Endothelial cell of umbilical vein (primary cell): ENCODE measurements around the gene ANKMY1. TPM values are rescaled to one million over a fixed set of nuclear protein-coding genes. Genes with fewer than 3 reads are reported as not detected.

Experiments used
- BruUV-seq: library from RNA; stranded (reverse); fragments of 400-500 nt; replicated peaks from 2 replicates; lab custom pipeline; 2021; lab: Mats Ljungman, UMichigan
- CTCF ChIA-PET: fragments of 300-600, 350-600 bp; sonication (Branson Sonifier 250); formaldehyde crosslinking; loops from one replicate; lab custom pipeline; 2021; ENCODE audit warnings: antibody characterized with exemption, inconsistent platforms; lab: Charles Lee
- POLR2A ChIA-PET: fragments of 300-600, 350-600 bp; sonication (Branson Sonifier 250); formaldehyde crosslinking; loops from one replicate; lab custom pipeline; 2021; ENCODE audit warnings: antibody characterized with exemption, inconsistent platforms; lab: Charles Lee
- DNase-seq: peaks from one replicate; pipeline ENCODE4 v3.0.0-alpha.2; 2011; ENCODE audit warnings: low read depth, low spot score
- FAIRE-seq: peaks from 2 replicates; lab custom pipeline; 2011; peaks lifted over from hg19 to GRCh38; lab: Jason Lieb, UNC
- H2AFZ ChIP-seq: 2 replicates; pipeline ENCODE4 v1.6.0; 2012; ENCODE audit warnings: low read depth, low read length, control low read depth, inconsistent platforms
- H3K27ac ChIP-seq: 2 replicates; pipeline ENCODE4 v1.5.1; 2011; ENCODE audit warnings: low read depth, mild to moderate bottlenecking, control low read depth, low read length, moderate library complexity; ENCODE audit not compliant: insufficient read depth
- H3K27me3 ChIP-seq, 2 experiments: 2 replicates each; pipeline versions ENCODE4 v1.6.0 to v1.6.1; 2011; ENCODE audit warnings: low read length in 2 of 2, mixed read lengths in 1 of 2; ENCODE audit not compliant: control insufficient read depth in 2 of 2, insufficient read depth in 2 of 2
- H3K36me3 ChIP-seq, 2 experiments: 2 replicates in 1 of 2; 3 replicates in 1 of 2; pipeline ENCODE4 v1.5.1; 2011; ENCODE audit warnings: low read length in 2 of 2, mild to moderate bottlenecking in 1 of 2, moderate library complexity in 1 of 2; ENCODE audit not compliant: control insufficient read depth in 2 of 2, insufficient read depth in 2 of 2; ENCODE audit errors: extremely low read depth in 1 of 2
- H3K4me1 ChIP-seq: 3 replicates; pipeline ENCODE4 v1.5.1; 2011; ENCODE audit warnings: mild to moderate bottlenecking, low read length; ENCODE audit not compliant: control insufficient read depth, insufficient read depth; ENCODE audit errors: extremely low read depth
- H3K4me2 ChIP-seq: 2 replicates; pipeline ENCODE4 v1.6.1; 2011; ENCODE audit warnings: low read length, control low read depth, mixed read lengths; ENCODE audit not compliant: insufficient read depth
- H3K4me3 ChIP-seq, 3 experiments: fragments of 200-600 bp in 1 of 3; sonication (generic), shearing (Covaris generic) in 1 of 3; replicated peaks in 1 of 3; 2 replicates each; pipeline ENCODE4 v1.5.1; 2011 to 2016; ENCODE audit warnings: control low read depth in 3 of 3, low read length in 3 of 3, mild to moderate bottlenecking in 2 of 3, inconsistent platforms in 1 of 3, low read depth in 1 of 3, moderate library complexity in 1 of 3; ENCODE audit not compliant: insufficient read depth in 1 of 3
- H3K79me2 ChIP-seq: 2 replicates; pipeline ENCODE4 v1.6.0; 2012; ENCODE audit warnings: low read length, inconsistent platforms; ENCODE audit not compliant: control insufficient read depth, insufficient read depth
- H3K9ac ChIP-seq: replicated peaks from 2 replicates; pipeline ENCODE3; 2011; ENCODE audit warnings: low read length, control low read depth; ENCODE audit not compliant: insufficient read depth; ENCODE audit errors: extremely low read depth
- H3K9me1 ChIP-seq: replicated peaks from 3 replicates; pipeline ENCODE4 v1.6.0; 2011; ENCODE audit warnings: mild to moderate bottlenecking, low read length; ENCODE audit not compliant: control insufficient read depth, insufficient read depth; ENCODE audit errors: extremely low read depth
- H3K9me3 ChIP-seq: replicated peaks from 2 replicates; pipeline ENCODE4 v1.5.1; 2012; ENCODE audit warnings: low read length, inconsistent platforms; ENCODE audit not compliant: control insufficient read depth, insufficient read depth
- H4K20me1 ChIP-seq: replicated peaks from 2 replicates; pipeline ENCODE3; 2011; ENCODE audit warnings: mild to moderate bottlenecking, low read length; ENCODE audit not compliant: control insufficient read depth, insufficient read depth; ENCODE audit errors: extremely low read depth
- CTCF ChIP-seq, 2 donors: IDR thresholded peaks; 1 replicate in 1 of 2; 2 replicates in 1 of 2; pipeline ENCODE4 v1.5.1; 2011; ENCODE audit warnings: low read length in 2 of 2, mild to moderate bottlenecking in 2 of 2, moderate library complexity in 2 of 2, control low read depth in 1 of 2, inconsistent platforms in 1 of 2, low read depth in 1 of 2; ENCODE audit not compliant: insufficient read depth in 1 of 2; ENCODE audit errors: extremely low read depth in 1 of 2
- EZH2 ChIP-seq: IDR thresholded peaks from 2 replicates; pipeline ENCODE4 v1.6.1; 2012; ENCODE audit warnings: borderline replicate concordance, low read depth, mild to moderate bottlenecking, moderate library complexity, low read length, inconsistent platforms; ENCODE audit not compliant: severe bottlenecking
- FOS ChIP-seq: IDR thresholded peaks from 2 replicates; pipeline ENCODE4 v1.6.1; 2011; ENCODE audit warnings: mild to moderate bottlenecking, low read length, moderate library complexity, borderline replicate concordance; ENCODE audit not compliant: insufficient read depth
- GATA2 ChIP-seq: IDR thresholded peaks from 2 replicates; pipeline ENCODE4 v1.7.0; 2011; ENCODE audit warnings: low read depth, mild to moderate bottlenecking, moderate library complexity, mixed read lengths, low read length; ENCODE audit not compliant: insufficient read length, insufficient read depth
- JUN ChIP-seq: IDR thresholded peaks from 2 replicates; pipeline ENCODE4 v1.6.1; 2011; ENCODE audit warnings: borderline replicate concordance, low read depth; ENCODE audit not compliant: insufficient read length, insufficient read depth
- MAX ChIP-seq: IDR thresholded peaks from 2 replicates; pipeline ENCODE4 v1.6.1; 2011; ENCODE audit not compliant: insufficient read depth, insufficient read length
- MYC ChIP-seq: IDR thresholded peaks from one replicate; pipeline ENCODE4 v1.6.1; 2011; ENCODE audit warnings: mild to moderate bottlenecking, low read depth, low read length
- POLR2A ChIP-seq: IDR thresholded peaks from 2 replicates; pipeline ENCODE4 v1.6.1; 2012; ENCODE audit warnings: low read depth, mild to moderate bottlenecking, control low read depth, low read length
- POLR2AphosphoS5 ChIP-seq: IDR thresholded peaks from 2 replicates; pipeline ENCODE4 v1.6.1; 2012; ENCODE audit warnings: low read depth, mild to moderate bottlenecking, control low read depth, low read length, moderate library complexity; ENCODE audit not compliant: insufficient read depth
- dilution Hi-C: fragments of 300-500 bp; cut with MboI; formaldehyde crosslinking; loops from one replicate; pipeline ENCODE4 v1.15.0; 2019; ENCODE audit warnings: low sequenced_read_pairs; ENCODE audit not compliant: extremely low pct_ligation_motif_present
- intact Hi-C: fragments of 100-400 bp; cut with micrococcal nuclease; formaldehyde crosslinking; loops from one replicate; pipeline ENCODE4 v1.10.0; 2022
- polyA plus RNA-seq, 4 experiments: library from polyadenylated mRNA; depleted of rRNA in 3 of 4; stranded (reverse) in 3 of 4; unstranded in 1 of 4; fragments of >200 nt; gene quantifications; 2 replicates each; pipeline versions ENCODE4 v1.2.1 to v1.2.3, GENCODE V29; 2011 to 2012; ENCODE audit warnings: missing spikeins in 1 of 4
- total RNA-seq: library from RNA; stranded (reverse); gene quantifications from 2 replicates; pipeline ENCODE4 v1.2.3, GENCODE V29; 2021

The ANKMY1 gene
- total and polyA plus RNA-seq, 2 donors (not counting 3 experiments of a cell fraction or from before 2014, with no cell fraction given) = 9.0 to 16.0 TPM

GRCh38 chr2:240576036-240576435, 18.2 kb upstream of the ANKMY1 start:
- FAIRE-seq (no peak), DNase-seq (no peak)
- no peaks in the 10 kb centered on the region for H3K9me1 ChIP-seq
- H3K27me3 ChIP-seq = no peaks in the 10 kb centered on the region
- no peaks in the 10 kb centered on the region for H4K20me1 ChIP-seq
- H3K9ac ChIP-seq = no peak overlapping the region
- H3K4me1 ChIP-seq = no peaks in the 10 kb centered on the region
- no peak overlapping the region for H2AFZ ChIP-seq
- no peak overlapping the region for H3K4me3 ChIP-seq
- dilution Hi-C loops (no loop called here), intact Hi-C loops (no loop called here)
- no peak overlapping the region for H3K27ac ChIP-seq
- TF ChIP-seq MAX = no peak
- H3K36me3 ChIP-seq = peaks cover 0 to 30% of the 10 kb centered on the region in 2 experiments
- H3K9me3 ChIP-seq = no peaks in the 10 kb centered on the region
- peaks cover 4% of the 10 kb centered on the region for H3K79me2 ChIP-seq
- BruUV-seq = no TSS peak
- ChIA-PET CTCF (no interaction called here), POLR2A (no interaction called here)
- no peak overlapping the region for H3K4me2 ChIP-seq

- dilution Hi-C loops (no loop called here), intact Hi-C loops (no loop called here)
- no peak overlapping the region for H3K4me2 ChIP-seq
- no peak overlapping the region for H3K4me3 ChIP-seq
- TF ChIP-seq POLR2AphosphoS5 (no peak), CTCF (IDR thresholded peaks at IDR 0.05; ENCODE audit: extremely low read depth in 1 of 2, insufficient read depth in 1 of 2, low read depth in 1 of 2, low read length in 2 of 2) (no peak), FOS (no peak), MAX (no peak), GATA2 (no peak), POLR2A (no peak), MYC (no peak), EZH2 (no peak), JUN (no peak)
- no peak overlapping the region for H3K9ac ChIP-seq
- H3K9me1 ChIP-seq = no peaks in the 10 kb centered on the region
- FAIRE-seq (no peak), DNase-seq (no peak)
- ChIA-PET POLR2A (no interaction called here), CTCF (no interaction called here)
- H3K27ac ChIP-seq = no peak overlapping the region
- no peaks in the 10 kb centered on the region for H3K27me3 ChIP-seq
- no peaks in the 10 kb centered on the region for H3K9me3 ChIP-seq
- no TSS peak for BruUV-seq
- H3K4me1 ChIP-seq = no peaks in the 10 kb centered on the region
- H2AFZ ChIP-seq = no peak overlapping the region
- H3K79me2 ChIP-seq = peaks cover 6% of the 10 kb centered on the region
- no peaks in the 10 kb centered on the region for H4K20me1 ChIP-seq
- peaks cover 0 to 30% of the 10 kb centered on the region in 2 experiments for H3K36me3 ChIP-seq
These were observed 17.5 kb upstream of the ANKMY1 start for GRCh38 chr2:240575101-240575965.
